GM12878 (cell line): ENCODE results near the gene NR2F6. TPM values are rescaled to one million over a fixed set of nuclear protein-coding genes. Genes with fewer than 3 reads are reported as not detected.

Experiments used
- ASH2L ChIP-seq: fragments of 300-600, 200-600 bp; sonication (generic); IDR thresholded peaks from 2 replicates; pipeline ENCODE4 v1.6.1; 2017; ENCODE audit warnings: low read depth, mild to moderate bottlenecking, borderline replicate concordance
- BHLHE40 ChIP-seq, 2 experiments: fragments of 450-650 bp in 1 of 2; IDR thresholded peaks; 2 replicates each; pipeline ENCODE4 v1.6.1; 2011 to 2017; ENCODE audit warnings: low read depth in 2 of 2, borderline replicate concordance in 1 of 2, improper control_type of control experiment in 1 of 2, low read length in 1 of 2, mild to moderate bottlenecking in 1 of 2
- CHD4 ChIP-seq: fragments of 200-600 bp; sonication (generic); IDR thresholded peaks from 2 replicates; pipeline ENCODE4 v1.6.1; 2016; ENCODE audit warnings: mild to moderate bottlenecking
- CREM ChIP-seq: IDR thresholded peaks from 2 replicates; pipeline ENCODE4 v1.6.1; 2014; ENCODE audit warnings: antibody characterized with exemption, low read depth
- EGR1 ChIP-seq, 2 experiments: IDR thresholded peaks; 1 replicate in 1 of 2; 2 replicates in 1 of 2; pipeline ENCODE4 v1.6.1; 2011 to 2012; ENCODE audit warnings: low read depth in 2 of 2, low read length in 2 of 2, borderline replicate concordance in 1 of 2, mild to moderate bottlenecking in 1 of 2, moderate library complexity in 1 of 2
- FOXM1 ChIP-seq: IDR thresholded peaks from 2 replicates; pipeline ENCODE4 v1.6.1; 2012; ENCODE audit warnings: low read depth, mild to moderate bottlenecking, inconsistent platforms, low read length, moderate library complexity
- JUND ChIP-seq: IDR thresholded peaks from 2 replicates; pipeline ENCODE4 v1.6.1; 2012; ENCODE audit warnings: low read depth, mild to moderate bottlenecking, low read length, improper control_type of control experiment, moderate library complexity
- MYB ChIP-seq: fragments of 150-350 bp; IDR thresholded peaks from 2 replicates; pipeline ENCODE4 v1.6.1; 2014; ENCODE audit warnings: mild to moderate bottlenecking, low read depth, low read length, borderline replicate concordance
- NFYA ChIP-seq: IDR thresholded peaks from 2 replicates; pipeline ENCODE4 v1.6.1; 2011; ENCODE audit warnings: low read depth, mild to moderate bottlenecking, low read length, improper control_type of control experiment, borderline replicate concordance
- PAX8 ChIP-seq: fragments of 450-650 bp; IDR thresholded peaks from 2 replicates; pipeline ENCODE4 v1.6.1; 2017; ENCODE audit warnings: mild to moderate bottlenecking, moderate library complexity
- PML ChIP-seq: IDR thresholded peaks from 2 replicates; pipeline ENCODE4 v1.6.1; 2012; ENCODE audit warnings: low read length, inconsistent platforms
- RAD51 ChIP-seq: fragments of 450-650 bp; IDR thresholded peaks from 2 replicates; pipeline ENCODE4 v1.6.1; 2016; ENCODE audit warnings: moderate library complexity, mild to moderate bottlenecking, inconsistent platforms
- SMAD5 ChIP-seq: IDR thresholded peaks from 2 replicates; pipeline ENCODE4 v1.6.1; 2016; ENCODE audit warnings: antibody characterized with exemption, low read depth
- SUZ12 ChIP-seq: fragments of 200-600 bp; sonication (generic); IDR thresholded peaks from one replicate; pipeline ENCODE4 v1.6.1; 2018; ENCODE audit warnings: antibody characterized with exemption, mild to moderate bottlenecking; ENCODE audit not compliant: unreplicated experiment
- TBL1XR1 ChIP-seq: IDR thresholded peaks from 2 replicates; pipeline ENCODE4 v1.6.1; 2012; ENCODE audit warnings: low read depth, low read length, improper control_type of control experiment
- polyA plus RNA-seq, 11 experiments: library from polyadenylated mRNA; depleted of rRNA in 4 of 11; unstranded in 6 of 11; stranded (reverse) in 5 of 11; fragments of >200 nt; fragmentation: Nextera tagmentation in 4 of 11; fragmentation: Illumina TruSeq in 1 of 11; extraction: Ambion mirVana in 4 of 11; extraction: Trizol in 1 of 11; gene quantifications; 1 replicate in 1 of 11; 2 replicates in 10 of 11; pipeline versions ENCODE4 v1.2.1 to v1.2.3, GENCODE V29; 2011 to 2016; ENCODE audit warnings: inconsistent platforms in 2 of 11, missing spikeins in 2 of 11, low read depth in 1 of 11
- total RNA-seq, 4 experiments: library from RNA; depleted of rRNA in 3 of 4; stranded (reverse); fragments of >200 nt in 3 of 4; fragmentation: Illumina TruSeq in 1 of 4; extraction: Trizol in 1 of 4; gene quantifications; 2 replicates each; pipeline versions ENCODE4 v1.2.1 to v1.2.3, GENCODE V29; 2013 to 2021
- TF ChIP-seq, protein P1 (sequence below): fragments of 450-650 bp; IDR thresholded peaks from 2 replicates; pipeline ENCODE4 v1.6.1; 2017; ENCODE audit warnings: antibody characterized with exemption, mild to moderate bottlenecking, moderate library complexity
- TF ChIP-seq, protein P2 (sequence below): IDR thresholded peaks from 2 replicates; pipeline ENCODE4 v1.6.1; 2011; ENCODE audit warnings: low read depth, low read length, improper control_type of control experiment, borderline replicate concordance

The NR2F6 gene
- total and polyA plus RNA-seq, 10 of the 15 experiments (the other 5 are each of a cell fraction or from before 2014, with no cell fraction given) = 0.18 to 15.5 (median 6.1) TPM

DNA sequence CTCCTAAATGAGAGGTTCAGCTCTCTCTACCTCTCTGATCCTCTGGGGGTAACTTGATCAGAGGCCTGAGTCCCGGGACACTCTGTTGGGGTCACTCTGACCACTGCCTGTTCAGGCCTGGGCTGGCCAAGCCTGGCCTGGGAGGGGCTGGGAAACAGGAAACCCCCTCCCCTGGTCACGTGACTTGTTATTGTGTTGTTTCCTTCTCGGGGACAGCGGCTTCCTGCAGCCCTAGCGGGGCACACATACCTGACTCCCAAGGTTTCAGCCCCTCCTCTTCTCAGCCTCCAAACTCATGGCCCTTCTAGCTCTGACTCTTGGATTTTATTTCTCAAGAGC lies 18.9 kb upstream of the NR2F6 start, which contains the start of gene USHBP1 (continued):
- TF ChIP-seq, protein P1, sequence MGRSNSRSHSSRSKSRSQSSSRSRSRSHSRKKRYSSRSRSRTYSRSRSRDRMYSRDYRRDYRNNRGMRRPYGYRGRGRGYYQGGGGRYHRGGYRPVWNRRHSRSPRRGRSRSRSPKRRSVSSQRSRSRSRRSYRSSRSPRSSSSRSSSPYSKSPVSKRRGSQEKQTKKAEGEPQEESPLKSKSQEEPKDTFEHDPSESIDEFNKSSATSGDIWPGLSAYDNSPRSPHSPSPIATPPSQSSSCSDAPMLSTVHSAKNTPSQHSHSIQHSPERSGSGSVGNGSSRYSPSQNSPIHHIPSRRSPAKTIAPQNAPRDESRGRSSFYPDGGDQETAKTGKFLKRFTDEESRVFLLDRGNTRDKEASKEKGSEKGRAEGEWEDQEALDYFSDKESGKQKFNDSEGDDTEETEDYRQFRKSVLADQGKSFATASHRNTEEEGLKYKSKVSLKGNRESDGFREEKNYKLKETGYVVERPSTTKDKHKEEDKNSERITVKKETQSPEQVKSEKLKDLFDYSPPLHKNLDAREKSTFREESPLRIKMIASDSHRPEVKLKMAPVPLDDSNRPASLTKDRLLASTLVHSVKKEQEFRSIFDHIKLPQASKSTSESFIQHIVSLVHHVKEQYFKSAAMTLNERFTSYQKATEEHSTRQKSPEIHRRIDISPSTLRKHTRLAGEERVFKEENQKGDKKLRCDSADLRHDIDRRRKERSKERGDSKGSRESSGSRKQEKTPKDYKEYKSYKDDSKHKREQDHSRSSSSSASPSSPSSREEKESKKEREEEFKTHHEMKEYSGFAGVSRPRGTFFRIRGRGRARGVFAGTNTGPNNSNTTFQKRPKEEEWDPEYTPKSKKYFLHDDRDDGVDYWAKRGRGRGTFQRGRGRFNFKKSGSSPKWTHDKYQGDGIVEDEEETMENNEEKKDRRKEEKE = no peak
- TF ChIP-seq TBL1XR1 = no peak
- no peak for TF ChIP-seq CREM
- no peak for TF ChIP-seq EGR1 (IDR thresholded peaks at IDR 0.05; ENCODE audit: borderline replicate concordance in 1 of 2, low read depth in 2 of 2, low read length in 2 of 2)
- TF ChIP-seq JUND = no peak
- no peak for TF ChIP-seq ASH2L
- TF ChIP-seq NFYA = no peak
- no peak for TF ChIP-seq PAX8
- no peak for TF ChIP-seq FOXM1
- no peak for TF ChIP-seq SMAD5
- TF ChIP-seq, protein P2, sequence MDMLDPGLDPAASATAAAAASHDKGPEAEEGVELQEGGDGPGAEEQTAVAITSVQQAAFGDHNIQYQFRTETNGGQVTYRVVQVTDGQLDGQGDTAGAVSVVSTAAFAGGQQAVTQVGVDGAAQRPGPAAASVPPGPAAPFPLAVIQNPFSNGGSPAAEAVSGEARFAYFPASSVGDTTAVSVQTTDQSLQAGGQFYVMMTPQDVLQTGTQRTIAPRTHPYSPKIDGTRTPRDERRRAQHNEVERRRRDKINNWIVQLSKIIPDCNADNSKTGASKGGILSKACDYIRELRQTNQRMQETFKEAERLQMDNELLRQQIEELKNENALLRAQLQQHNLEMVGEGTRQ = peak; percentile 24; the same call in 1 of the 2 replicates
- TF ChIP-seq BHLHE40 (IDR thresholded peaks at IDR 0.05; ENCODE audit: borderline replicate concordance in 1 of 2, low read depth in 2 of 2, low read length in 1 of 2) = peak; percentile 14 to 81; a peak in 2 of 4 replicates
- no peak for TF ChIP-seq CHD4
- no peak for TF ChIP-seq SUZ12
- no peak for TF ChIP-seq MYB
- TF ChIP-seq RAD51 = peak; percentile 90
- no peak for TF ChIP-seq PML
